Thoracic aorta (tissue), 2 donors: ENCODE measurements around the gene RELL1. TPM values are rescaled to one million over a fixed set of nuclear protein-coding genes. Genes with fewer than 3 reads are reported as not detected.

Experiments
- ATAC-seq: fragments of 150-250 bp; one replicate; pipeline ENCODE4 v1.8.0; 2017; ENCODE audit warnings: low read depth; ENCODE audit not compliant: insufficient number of reproducible peaks, low FRiP score
- DNase-seq: peaks from one replicate; pipeline ENCODE4 v3.0.0-alpha.2; 2020; ENCODE audit warnings: low spot score
- H3K27ac ChIP-seq, 2 donors: fragments of 200-600 bp; sonication (generic); 1 replicate in 1 of 2; 2 replicates in 1 of 2; pipeline ENCODE4 v1.5.1; 2016; ENCODE audit warnings: mild to moderate bottlenecking in 2 of 2, moderate library complexity in 2 of 2
- H3K27me3 ChIP-seq: fragments of 200-600 bp; sonication (generic); replicated peaks from 2 replicates; pipeline ENCODE4 v1.6.0; 2016; ENCODE audit warnings: mild to moderate bottlenecking; ENCODE audit not compliant: insufficient read depth
- H3K36me3 ChIP-seq: fragments of 200-600 bp; sonication (generic); one replicate; pipeline ENCODE4 v1.5.1; 2016
- H3K4me1 ChIP-seq, 2 donors: fragments of 200-600 bp; sonication (generic); 1 replicate in 1 of 2; 2 replicates in 1 of 2; pipeline versions ENCODE4 v1.5.1 to v1.6.0; 2016; ENCODE audit warnings: low read depth in 2 of 2, mild to moderate bottlenecking in 1 of 2; ENCODE audit not compliant: control insufficient read depth in 1 of 2
- H3K4me3 ChIP-seq: fragments of 200-600 bp; sonication (generic); 2 replicates; pipeline ENCODE4 v1.5.1; 2016; ENCODE audit warnings: mild to moderate bottlenecking
- H3K9me3 ChIP-seq: fragments of 200-600 bp; sonication (generic); 2 replicates; pipeline ENCODE4 v1.5.1; 2016
- total RNA-seq, 2 donors: library from RNA; depleted of rRNA; stranded (reverse); fragments of >200 nt; gene quantifications; one replicate each; pipeline versions ENCODE4 v1.1.0 to v1.2.3, GENCODE V29; 2016
- TF ChIP-seq, protein P1 (sequence below): fragments of 200-600 bp; sonication (generic); IDR thresholded peaks from one replicate; pipeline ENCODE4 v1.5.1; 2019; ENCODE audit warnings: antibody characterized with exemption

The RELL1 gene
- total RNA-seq, 2 donors from 2014 or later, result 46.7 to 69.3 TPM

DNA sequence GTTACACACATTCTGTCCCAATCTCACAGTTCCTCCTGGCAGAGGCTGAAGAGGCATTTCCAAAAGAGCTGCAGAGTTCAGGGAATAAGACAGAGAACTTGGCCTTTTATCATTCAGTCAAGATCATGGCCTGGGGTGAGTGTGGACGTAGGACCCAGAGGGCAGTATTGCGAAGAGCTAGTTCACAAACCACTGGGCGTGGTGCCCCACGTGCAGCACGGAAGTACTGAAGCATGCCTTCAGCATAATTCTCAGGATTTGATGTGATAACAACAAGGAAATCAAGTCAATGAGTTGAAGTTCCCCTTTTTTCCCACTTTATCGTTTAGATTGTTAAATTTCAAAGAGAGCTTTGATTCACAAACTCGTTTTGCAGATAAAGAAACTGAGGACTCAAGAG, 117.7 kb downstream of the RELL1 start:
- Histone ChIP-seq H3K36me3 (no peaks in the 10 kb centered on the region), H3K27ac (no peak overlapping the region), H3K4me3 (no peak overlapping the region), H3K9me3 (no peaks in the 10 kb centered on the region), H3K27me3 (no peaks in the 10 kb centered on the region), H3K4me1 (no peaks in the 10 kb centered on the region)
- TF ChIP-seq, protein P1, sequence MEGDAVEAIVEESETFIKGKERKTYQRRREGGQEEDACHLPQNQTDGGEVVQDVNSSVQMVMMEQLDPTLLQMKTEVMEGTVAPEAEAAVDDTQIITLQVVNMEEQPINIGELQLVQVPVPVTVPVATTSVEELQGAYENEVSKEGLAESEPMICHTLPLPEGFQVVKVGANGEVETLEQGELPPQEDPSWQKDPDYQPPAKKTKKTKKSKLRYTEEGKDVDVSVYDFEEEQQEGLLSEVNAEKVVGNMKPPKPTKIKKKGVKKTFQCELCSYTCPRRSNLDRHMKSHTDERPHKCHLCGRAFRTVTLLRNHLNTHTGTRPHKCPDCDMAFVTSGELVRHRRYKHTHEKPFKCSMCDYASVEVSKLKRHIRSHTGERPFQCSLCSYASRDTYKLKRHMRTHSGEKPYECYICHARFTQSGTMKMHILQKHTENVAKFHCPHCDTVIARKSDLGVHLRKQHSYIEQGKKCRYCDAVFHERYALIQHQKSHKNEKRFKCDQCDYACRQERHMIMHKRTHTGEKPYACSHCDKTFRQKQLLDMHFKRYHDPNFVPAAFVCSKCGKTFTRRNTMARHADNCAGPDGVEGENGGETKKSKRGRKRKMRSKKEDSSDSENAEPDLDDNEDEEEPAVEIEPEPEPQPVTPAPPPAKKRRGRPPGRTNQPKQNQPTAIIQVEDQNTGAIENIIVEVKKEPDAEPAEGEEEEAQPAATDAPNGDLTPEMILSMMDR, result no peak
- ATAC-seq (no peak), DNase-seq (no peak)

DNA sequence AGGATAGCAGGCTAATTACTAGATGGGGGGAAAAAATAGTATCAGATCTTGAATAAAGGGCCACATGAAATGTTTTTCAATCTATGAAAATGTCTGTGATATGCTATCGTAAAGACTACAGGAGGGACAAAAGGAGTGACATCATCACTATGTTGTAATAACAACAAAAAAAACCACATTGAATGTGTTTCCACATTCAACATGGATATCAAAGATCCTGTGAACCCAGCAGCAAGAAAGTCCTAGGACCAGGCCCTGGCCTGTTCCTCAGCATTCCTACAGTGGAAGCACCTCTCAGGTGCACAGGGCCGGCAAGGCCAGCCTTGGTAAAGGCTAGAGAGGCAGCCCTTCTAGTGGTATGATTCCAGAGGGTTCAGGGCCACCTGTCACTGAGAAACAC, 118.3 kb downstream of the RELL1 start:
- H3K27me3 ChIP-seq, result no peaks in the 10 kb centered on the region
- H3K36me3 ChIP-seq, result no peaks in the 10 kb centered on the region
- H3K9me3 ChIP-seq, result no peaks in the 10 kb centered on the region
- TF ChIP-seq, protein P1, result no peak
- no peak overlapping the region for H3K4me3 ChIP-seq
- DNase-seq (no peak), ATAC-seq (no peak)
- H3K4me1 ChIP-seq, result no peaks in the 10 kb centered on the region
- H3K27ac ChIP-seq, result no peak overlapping the region

DNA sequence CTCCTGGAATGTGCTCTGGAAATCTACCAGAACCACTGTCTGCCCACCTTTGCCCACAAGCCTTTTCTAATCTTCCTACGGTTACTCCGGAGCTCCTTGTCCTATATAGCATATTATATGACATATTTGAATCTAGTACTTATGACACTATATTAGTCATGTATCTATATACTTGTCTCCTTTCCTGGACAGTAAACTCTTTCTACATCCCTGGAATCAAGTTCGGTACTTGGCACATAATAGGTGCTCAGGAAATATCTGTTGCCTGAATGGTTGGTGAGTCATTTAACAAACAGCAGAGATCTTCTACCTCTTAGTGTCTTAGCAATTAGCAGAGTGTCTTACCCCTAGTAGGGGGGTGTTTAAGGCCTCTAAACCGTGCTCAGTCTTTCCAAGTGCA, 123.6 kb downstream of the RELL1 start:
- no peak for DNase-seq
- no peaks in the 10 kb centered on the region for H3K4me1 ChIP-seq
- no peak overlapping the region for H3K4me3 ChIP-seq
- no peaks in the 10 kb centered on the region for H3K9me3 ChIP-seq
- no peak overlapping the region for H3K27ac ChIP-seq
- no peak for ATAC-seq
- H3K27me3 ChIP-seq, result no peaks in the 10 kb centered on the region
- TF ChIP-seq, protein P1, result no peak
- no peaks in the 10 kb centered on the region for H3K36me3 ChIP-seq

DNA sequence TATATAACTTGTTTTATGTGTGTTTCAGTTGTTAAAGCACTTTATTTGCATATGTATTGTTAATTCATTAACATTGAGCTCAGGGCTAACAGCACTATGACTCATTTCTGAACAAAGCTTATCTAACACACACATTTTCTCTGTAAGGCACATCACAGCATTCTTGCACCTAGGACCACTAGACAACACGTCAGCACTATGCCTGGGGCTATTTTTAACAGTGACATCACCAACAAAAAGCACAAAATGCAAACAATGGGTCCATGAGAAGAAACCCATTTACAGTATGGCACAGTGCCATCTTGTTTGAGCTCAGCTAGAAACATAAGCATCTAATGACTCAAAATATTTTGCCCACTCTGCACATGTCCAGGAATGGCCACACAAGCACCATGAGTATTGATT, 124.4 kb downstream of the RELL1 start:
- no peaks in the 10 kb centered on the region for H3K9me3 ChIP-seq
- no peaks in the 10 kb centered on the region for H3K4me1 ChIP-seq
- no peaks in the 10 kb centered on the region for H3K27me3 ChIP-seq
- no peak overlapping the region for H3K4me3 ChIP-seq
- TF ChIP-seq, protein P1, result no peak
- ATAC-seq, result no peak
- H3K27ac ChIP-seq, result no peak overlapping the region
- no peak for DNase-seq
- no peaks in the 10 kb centered on the region for H3K36me3 ChIP-seq

DNA sequence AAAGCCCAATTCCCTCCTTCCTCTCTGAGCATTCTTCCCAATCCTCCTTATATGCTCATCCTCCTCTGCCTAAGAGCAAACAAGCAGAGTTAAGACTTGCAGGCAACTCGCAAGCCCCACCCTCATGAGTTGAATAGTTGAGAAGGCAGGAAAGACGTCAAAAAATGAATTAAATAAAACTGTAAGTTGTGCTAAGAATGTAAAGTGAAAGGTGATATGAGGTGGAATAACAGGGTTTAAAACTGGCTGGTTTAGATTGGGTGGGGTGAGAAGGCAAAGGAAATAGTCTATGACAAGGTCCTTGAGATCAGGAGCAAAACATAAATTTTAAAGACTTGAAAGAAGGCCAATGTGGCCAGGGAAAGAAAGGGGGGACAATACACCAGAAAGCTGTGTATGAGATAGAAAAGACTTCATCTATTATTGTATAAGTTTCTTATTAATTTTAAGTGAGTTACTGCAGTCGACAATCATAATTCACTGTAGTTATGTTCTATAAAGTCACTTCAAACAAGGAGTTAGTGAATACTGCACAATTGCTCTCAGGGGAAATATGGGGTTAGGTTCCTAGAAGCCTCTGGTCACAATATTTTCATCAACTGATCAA, 124.9 kb downstream of the RELL1 start:
- ATAC-seq (no peak), DNase-seq (no peak)
- H3K4me1 ChIP-seq, result no peaks in the 10 kb centered on the region
- no peak overlapping the region for H3K27ac ChIP-seq
- no peaks in the 10 kb centered on the region for H3K27me3 ChIP-seq
- H3K9me3 ChIP-seq, result no peaks in the 10 kb centered on the region
- H3K36me3 ChIP-seq, result no peaks in the 10 kb centered on the region
- TF ChIP-seq, protein P1, result no peak
- no peak overlapping the region for H3K4me3 ChIP-seq

Other genes starting within 250 kb of the RELL1 start
- gene PGM2, start 140.3 kb upstream of the RELL1 start, total RNA-seq, result 10 to 100 TPM; 22.9 to 29.1 TPM
- 100 to 1,000 TPM; 152 to 206 TPM for gene TBC1D1, start 204.7 kb upstream of the RELL1 start, total RNA-seq